Gastroesophageal sphincter (tissue), 2 donors: ENCODE data around the gene ARFGAP1.

Source experiments
- POLR2A ChIP-seq, 2 donors: fragments of 450-650 bp; IDR thresholded peaks; one replicate each; pipeline ENCODE4 v1.6.1; 2017; ENCODE audit warnings: antibody characterized with exemption in 2 of 2, mild to moderate bottlenecking in 2 of 2, moderate library complexity in 1 of 2
- POLR2AphosphoS5 ChIP-seq: sonication (generic); formaldehyde crosslinking; IDR thresholded peaks from one replicate; pipeline ENCODE4 v1.6.1; 2017; ENCODE audit warnings: antibody characterized with exemption

DNA sequence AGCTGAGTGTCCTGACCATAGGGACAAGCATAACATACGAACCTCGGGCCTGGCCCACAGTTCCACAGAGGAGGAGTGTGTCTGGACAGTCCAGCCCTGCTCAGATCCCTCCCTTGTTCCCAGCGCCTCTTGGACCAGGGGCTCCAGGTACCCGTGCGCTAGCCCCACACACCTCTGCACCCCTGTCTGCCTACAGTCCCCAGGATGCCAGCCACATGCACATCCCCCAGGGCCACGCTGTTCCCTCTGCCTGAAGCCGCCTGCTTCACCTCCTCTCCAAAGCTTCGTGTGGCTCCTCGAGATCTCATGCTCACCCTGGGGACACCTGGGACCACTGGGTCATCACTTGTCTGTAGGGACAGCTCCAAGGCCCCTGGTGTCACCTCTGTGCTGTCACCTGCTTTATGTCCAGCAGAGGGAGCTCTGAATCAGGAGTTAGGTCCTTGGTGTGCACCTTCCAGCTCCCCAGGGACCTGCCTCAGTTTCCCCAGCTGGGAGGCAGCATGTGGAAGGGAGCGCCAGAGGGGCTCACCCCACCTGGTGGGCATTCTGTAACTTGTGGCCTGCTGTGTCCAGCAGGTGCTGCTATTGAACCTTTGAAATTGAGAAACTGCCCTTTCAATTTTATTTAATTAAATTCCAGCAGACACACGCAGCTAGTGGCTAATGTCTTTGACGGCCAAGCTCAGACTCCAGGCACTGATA, 49.3 kb upstream of the ARFGAP1 start:
- TF ChIP-seq POLR2AphosphoS5 = no peak
- TF ChIP-seq POLR2A (IDR thresholded peaks at IDR 0.05) = no peak
